ENCODE results near the gene KTN1.

The KTN1 gene

GRCh38 chr14:55673048-55673447, 93.0 kb downstream of the KTN1 start:
- DNase-seq (ENCODE audit: low read depth), result no peak

DNA sequence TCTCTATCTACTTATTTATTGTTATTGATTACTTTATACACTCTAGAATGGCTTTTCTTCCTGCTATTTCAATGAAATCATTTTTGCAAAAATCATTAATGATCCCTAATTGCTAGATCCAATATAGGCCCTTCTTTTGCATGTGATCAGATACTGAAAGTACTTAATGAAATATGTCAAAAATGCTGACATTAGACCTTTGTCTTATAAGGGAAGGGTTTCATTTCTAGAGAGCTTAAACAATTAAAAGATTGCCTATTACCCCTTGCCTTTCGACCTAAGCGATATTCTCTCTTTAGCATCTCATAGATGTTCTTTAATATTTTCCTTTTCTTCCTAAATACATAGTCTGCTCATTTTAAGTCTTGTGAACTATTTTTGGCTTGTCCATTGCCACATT, 101.1 kb downstream of the KTN1 start:
- DNase-seq (ENCODE audit: low read depth), result no peak

GRCh38 chr14:55684956-55685584, 105.1 kb downstream of the KTN1 start:
- no peak for DNase-seq (ENCODE audit: low read depth)

- DNase-seq (ENCODE audit: low read depth), result no peak
These were observed 106.7 kb downstream of the KTN1 start for GRCh38 chr14:55686713-55687112.

GRCh38 chr14:55688566-55688965, 108.6 kb downstream of the KTN1 start:
- DNase-seq (ENCODE audit: low read depth), result no peak

GRCh38 chr14:55689981-55690871, 110.2 kb downstream of the KTN1 start:
- DNase-seq (ENCODE audit: low read depth), result no peak

GRCh38 chr14:55691659-55692058, 111.7 kb downstream of the KTN1 start:
- DNase-seq (ENCODE audit: low read depth), result no peak

GRCh38 chr14:55693904-55694303, 113.9 kb downstream of the KTN1 start:
- DNase-seq (ENCODE audit: low read depth), result no peak

DNA sequence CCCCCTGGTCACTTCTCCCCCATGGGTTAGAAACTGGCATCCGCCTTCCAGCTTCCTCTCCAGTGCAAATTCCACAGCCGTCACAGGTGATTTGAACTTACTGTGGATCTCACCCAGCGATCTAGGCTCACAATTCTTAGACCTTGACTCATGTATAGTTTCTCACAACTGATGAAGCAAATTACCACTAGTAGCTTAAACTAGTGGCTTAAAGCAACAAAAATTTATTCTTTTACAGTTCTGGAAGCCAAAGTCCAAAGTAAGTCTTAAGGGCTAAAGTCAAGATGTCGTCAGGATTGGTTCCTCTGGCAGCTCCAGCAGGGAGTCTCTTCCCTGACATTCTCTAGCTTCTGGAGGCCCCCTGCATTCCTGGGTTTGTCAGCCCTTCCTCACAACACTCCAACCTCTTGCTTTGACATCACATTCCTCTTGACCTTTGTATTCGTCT, 117.4 kb downstream of the KTN1 start:
- no peak for DNase-seq (ENCODE audit: low read depth)

DNA sequence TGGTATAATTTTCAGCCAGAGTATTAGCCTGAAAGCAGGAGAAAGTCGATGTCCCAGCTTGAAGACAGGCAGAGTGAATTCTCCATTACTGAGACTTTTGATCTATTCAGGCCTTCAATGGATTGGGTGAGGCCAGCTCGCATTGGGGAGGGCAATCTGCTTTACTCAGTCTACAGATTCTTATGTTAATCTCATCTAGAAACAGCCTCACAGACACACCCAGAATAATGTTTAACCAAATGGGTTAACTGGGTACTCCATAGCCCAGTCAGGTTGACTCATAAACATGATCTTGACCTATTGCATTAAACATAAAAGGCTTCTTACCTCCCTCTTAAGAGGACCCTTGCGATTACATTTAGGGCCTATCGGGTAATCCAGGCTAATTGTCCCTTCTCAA, 118.0 kb downstream of the KTN1 start:
- DNase-seq (ENCODE audit: low read depth), result no peak

GRCh38 chr14:55699131-55700057, 119.4 kb downstream of the KTN1 start:
- no peak for DNase-seq (ENCODE audit: low read depth)

DNA sequence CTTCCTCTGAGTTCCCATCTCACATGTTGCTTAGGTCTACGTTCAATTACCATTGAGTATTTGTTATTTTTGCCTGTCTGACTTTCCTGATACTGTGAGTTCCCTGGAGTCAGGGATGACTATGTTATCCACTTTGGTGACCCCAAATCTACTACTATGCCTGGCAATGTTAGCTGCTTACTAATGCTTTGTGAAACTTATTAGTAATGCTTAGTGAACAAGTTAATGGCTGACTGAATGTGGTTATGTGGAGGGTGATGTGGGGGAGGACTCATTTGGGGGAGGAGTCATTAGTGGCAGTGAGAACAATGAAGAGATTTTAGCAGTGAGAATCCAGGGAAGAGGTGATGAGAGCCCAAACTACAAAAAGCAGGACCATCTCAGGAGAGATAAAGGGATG, 121.6 kb downstream of the KTN1 start:
- DNase-seq (ENCODE audit: low read depth), result no peak

DNA sequence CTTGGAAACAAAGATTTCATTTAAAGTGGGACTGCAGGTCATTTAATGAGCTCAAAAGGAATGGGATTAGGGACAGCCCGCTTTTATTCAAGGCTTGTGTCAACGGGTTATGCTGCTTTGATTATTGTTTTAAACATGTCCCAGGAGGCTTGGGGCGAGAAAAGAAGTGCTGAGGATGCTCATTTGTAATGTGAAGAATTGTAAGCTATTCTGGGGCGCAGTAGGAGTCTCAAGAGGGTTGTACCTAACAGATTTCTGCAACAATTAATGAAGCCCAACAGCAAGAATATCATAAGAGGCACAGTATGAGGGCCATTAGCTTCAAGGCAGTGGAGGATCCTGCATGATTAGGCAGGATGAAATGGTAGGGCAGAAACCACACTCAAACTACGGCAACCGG, 122.5 kb downstream of the KTN1 start:
- no peak for DNase-seq (ENCODE audit: low read depth)

DNA sequence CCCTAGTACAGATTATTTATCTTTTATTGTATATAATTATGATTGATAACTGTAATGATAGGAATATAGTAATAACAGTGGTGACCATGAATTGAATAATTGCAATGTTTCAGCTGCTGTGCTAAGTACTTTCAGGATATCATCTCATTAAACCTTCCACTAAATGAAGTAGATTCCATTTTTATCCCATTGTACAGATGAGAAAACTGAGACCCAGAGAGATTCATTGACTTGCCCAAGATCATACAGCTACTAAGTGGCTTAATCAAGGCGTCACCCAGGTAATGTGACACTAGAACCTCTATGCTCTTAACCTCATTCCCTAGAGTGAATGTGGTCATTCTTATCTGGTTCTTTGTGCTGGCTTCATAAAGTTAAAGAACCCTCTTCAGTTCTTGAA, 124.6 kb downstream of the KTN1 start:
- no peak for DNase-seq (ENCODE audit: low read depth)

DNA sequence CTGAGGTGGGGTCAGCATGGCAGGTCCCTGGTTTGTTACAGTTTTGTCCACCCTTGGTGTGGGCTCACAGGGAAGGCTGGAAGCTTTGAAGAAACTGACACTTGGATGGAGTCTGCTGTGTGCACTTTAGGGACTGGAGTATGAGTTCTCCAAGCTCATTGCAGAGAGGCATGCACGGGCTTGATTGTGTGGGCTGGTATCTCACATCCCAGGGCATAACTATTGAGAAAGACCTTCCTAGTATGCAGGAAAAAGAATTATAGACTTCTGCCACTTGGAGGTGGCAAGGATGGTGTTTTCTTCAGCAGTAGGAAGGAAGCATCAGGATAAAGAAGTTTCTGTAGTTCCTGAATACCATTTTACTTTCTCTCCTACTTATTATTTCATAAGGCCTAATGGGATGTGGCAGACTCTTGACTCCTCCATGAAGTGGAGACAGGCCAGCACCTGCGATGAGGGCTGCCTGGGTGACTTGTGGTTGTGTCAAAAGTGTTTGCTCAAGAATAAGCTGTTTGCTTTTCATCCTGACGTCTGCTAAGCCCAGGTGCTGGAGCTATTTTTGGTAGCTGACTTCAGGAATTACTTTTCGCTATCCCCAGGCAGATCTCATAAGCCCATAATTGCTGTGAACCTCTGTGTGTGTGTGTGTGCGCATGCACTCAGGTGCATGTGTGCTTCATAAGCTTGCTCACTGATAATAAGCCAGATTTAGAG, 125.8 kb downstream of the KTN1 start:
- no peak for DNase-seq (ENCODE audit: low read depth)

DNA sequence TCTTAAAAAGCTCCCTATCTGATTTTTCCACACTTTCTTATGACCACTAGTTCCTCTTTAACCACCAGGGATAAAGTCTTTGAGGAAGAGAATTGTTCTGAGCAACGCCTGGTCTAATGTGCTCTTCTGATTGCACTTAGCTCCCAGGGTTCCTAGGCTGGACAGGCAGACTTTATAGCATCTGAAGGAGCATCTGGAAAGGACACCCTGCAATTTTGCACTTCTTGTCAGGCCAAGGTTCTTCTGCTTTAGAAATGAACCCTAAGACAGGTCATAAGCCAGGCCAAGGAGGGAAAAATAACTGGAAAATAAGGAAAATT, 126.3 kb downstream of the KTN1 start:
- no peak for DNase-seq (ENCODE audit: low read depth)

DNA sequence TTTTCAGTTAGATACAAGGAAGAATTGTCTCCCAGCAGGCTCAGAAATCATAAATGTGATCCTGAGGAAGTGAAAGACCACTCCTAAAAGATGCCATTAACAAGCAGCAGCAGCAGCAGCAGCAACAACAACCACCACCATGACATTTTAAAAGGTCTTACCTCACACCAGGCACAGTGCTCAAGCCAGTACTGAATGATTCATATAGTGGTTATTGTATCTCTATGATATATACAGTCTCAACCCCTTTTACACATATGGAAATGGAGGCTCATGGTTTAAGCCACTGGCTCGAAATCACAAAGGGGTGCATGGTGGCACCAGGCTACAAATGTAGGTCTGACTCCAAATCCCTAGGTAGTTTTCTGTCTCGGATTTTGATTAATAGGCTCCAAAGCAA, 126.9 kb downstream of the KTN1 start:
- no peak for DNase-seq (ENCODE audit: low read depth)

DNA sequence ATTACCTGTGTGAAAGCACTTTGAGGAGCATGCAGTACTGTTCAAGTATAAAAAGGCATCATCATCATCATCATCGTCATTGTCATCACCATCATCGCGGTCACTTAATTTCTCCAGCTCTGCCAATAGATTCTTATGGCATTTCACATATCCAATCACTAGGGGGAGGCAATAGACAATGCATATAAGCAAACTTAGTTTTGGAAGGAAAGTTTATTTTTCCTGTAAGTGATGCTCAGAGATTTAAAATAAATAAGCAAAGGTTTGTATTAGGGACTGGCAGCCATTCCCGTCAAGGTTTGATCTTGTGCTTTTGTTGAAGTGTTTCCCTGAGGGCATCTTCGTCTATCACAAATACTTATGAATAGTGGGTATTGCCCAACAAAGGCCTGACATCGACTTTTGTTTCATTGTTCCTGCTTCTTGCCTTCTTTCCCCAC, 127.4 kb downstream of the KTN1 start:
- no peak for DNase-seq (ENCODE audit: low read depth)

- DNase-seq (ENCODE audit: low read depth), result no peak
These were observed 130.6 kb downstream of the KTN1 start for GRCh38 chr14:55710506-55711041.

- no peak for DNase-seq (ENCODE audit: low read depth)
These were observed 131.3 kb downstream of the KTN1 start for GRCh38 chr14:55711175-55711811.

DNA sequence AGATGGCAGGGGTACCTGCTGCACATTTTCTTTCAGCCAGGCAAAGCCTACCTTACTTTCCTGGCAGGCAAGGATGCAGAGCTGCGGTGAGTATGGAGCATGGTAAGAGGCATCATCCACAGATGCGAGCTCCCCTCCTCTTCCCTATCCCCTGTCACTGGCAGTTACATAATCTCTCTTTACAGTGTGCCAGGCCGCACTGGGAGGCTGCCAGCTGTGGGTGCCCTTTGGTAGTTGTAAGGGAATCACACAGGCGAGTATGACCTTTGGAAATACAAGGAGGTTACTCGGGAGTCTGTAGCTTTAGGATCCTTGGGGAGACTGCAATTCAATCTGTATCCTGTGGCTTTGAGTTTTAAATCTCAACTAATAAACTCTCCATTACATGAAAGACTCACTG, 132.5 kb downstream of the KTN1 start:
- no peak for DNase-seq (ENCODE audit: low read depth)
